ENCODE results near the gene RTP2.

GRCh38 chr3:187735837-187736236 is 33.5 kb upstream of the RTP2 start:
- TF ChIP-seq CTCF (IDR thresholded peaks at IDR 0.05): no peak
- TF ChIP-seq POLR2A (IDR thresholded peaks at IDR 0.05): no peak

Data from gastroesophageal sphincter (tissue), 3 donors.